CD4-positive, alpha-beta T cell (primary cell): ENCODE results near the gene SSPN. TPM values are rescaled to one million over a fixed set of nuclear protein-coding genes. Genes with fewer than 3 reads are reported as not detected.

Experiments
- ATAC-seq: fragments of 200-7000 bp; cut with Tn5 transposase; one replicate; pipeline ENCODE4 v1.10.0; 2022; ENCODE audit warnings: mild to moderate bottlenecking; ENCODE audit not compliant: poor library complexity
- CTCF ChIA-PET: fragments of 350-600 bp; sonication (Branson Sonifier 250); formaldehyde crosslinking; loops from one replicate; lab custom pipeline; 2021; ENCODE audit warnings: antibody characterized with exemption, inconsistent platforms; lab: Charles Lee
- POLR2A ChIA-PET: fragments of 350-600 bp; sonication (Branson Sonifier 250); formaldehyde crosslinking; loops from one replicate; lab custom pipeline; 2021; ENCODE audit warnings: antibody characterized with exemption, inconsistent platforms; lab: Charles Lee
- DNase-seq, 14 experiments: peaks; one replicate each; pipeline ENCODE4 v3.0.0-alpha.2; 2013 to 2020; ENCODE audit warnings: mixed read lengths in 2 of 14
- H3K27ac ChIP-seq, 2 donors: one replicate each; pipeline versions ENCODE4 v1.5.1 to v1.7.0; 2013; ENCODE audit warnings: low read length in 2 of 2, low read depth in 1 of 2, mild to moderate bottlenecking in 1 of 2
- H3K27me3 ChIP-seq, 2 experiments: 1 replicate in 1 of 2; 2 replicates in 1 of 2; pipeline versions ENCODE4 v1.6.1 to v1.7.0; 2013; ENCODE audit warnings: low read length in 2 of 2, control low read depth in 1 of 2, mild to moderate bottlenecking in 1 of 2, moderate library complexity in 1 of 2; ENCODE audit not compliant: insufficient read depth in 2 of 2, control insufficient read depth in 1 of 2
- H3K36me3 ChIP-seq: one replicate; pipeline ENCODE4 v1.6.1; 2013; ENCODE audit warnings: low read length, control low read depth; ENCODE audit not compliant: insufficient read depth
- H3K4me1 ChIP-seq: one replicate; pipeline ENCODE4 v1.6.1; 2013; ENCODE audit warnings: low read length, control low read depth; ENCODE audit not compliant: insufficient read depth
- H3K4me3 ChIP-seq: one replicate; pipeline ENCODE4 v1.5.1; 2013; ENCODE audit warnings: mild to moderate bottlenecking, low read length, moderate library complexity
- H3K9me3 ChIP-seq, 2 experiments: 1 replicate in 1 of 2; 2 replicates in 1 of 2; pipeline versions ENCODE4 v1.6.1 to v1.7.0; 2013; ENCODE audit warnings: low read length in 2 of 2, mild to moderate bottlenecking in 2 of 2, control low read depth in 1 of 2, moderate library complexity in 1 of 2; ENCODE audit not compliant: control insufficient read depth in 1 of 2, insufficient read depth in 1 of 2
- H3K27ac Mint-ChIP-seq: one replicate; pipeline ENCODE4 v1.8.0; 2020; ENCODE audit warnings: mixed read lengths
- H3K27me3 Mint-ChIP-seq: one replicate; pipeline ENCODE4 v1.8.0; 2021; ENCODE audit warnings: mixed read lengths
- H3K36me3 Mint-ChIP-seq: one replicate; pipeline ENCODE4 v1.8.0; 2021; ENCODE audit warnings: low read depth, mixed read lengths
- H3K4me1 Mint-ChIP-seq: one replicate; pipeline ENCODE4 v1.8.0; 2021; ENCODE audit warnings: low read depth, mixed read lengths
- H3K4me3 Mint-ChIP-seq: one replicate; pipeline ENCODE4 v1.8.0; 2020; ENCODE audit warnings: mild to moderate bottlenecking, mixed read lengths
- H3K9me3 Mint-ChIP-seq: one replicate; pipeline ENCODE4 v1.8.0; 2020; ENCODE audit warnings: mixed read lengths
- CTCF ChIP-seq: fragments of 200-600 bp; IDR thresholded peaks from one replicate; pipeline ENCODE4 v1.8.0; 2022; ENCODE audit warnings: antibody characterized with exemption, mild to moderate bottlenecking
- intact Hi-C, 2 experiments: fragments of 100-400 bp; cut with DNase I in 1 of 2; cut with micrococcal nuclease in 1 of 2; formaldehyde crosslinking; loops; one replicate each; pipeline versions ENCODE4 v1.15.1 to v1.9.0; 2023 to 2025; cut with DNase I, micrococcal nuclease
- total RNA-seq, 174 experiments: library from RNA in 2 of 174; stranded (reverse) in 2 of 174; gene quantifications; one replicate each; pipeline ENCODE4 v1.2.3 and lab custom pipeline; 2021 to 2026

Gene SSPN
- total RNA-seq, 2 experiments from 2014 or later: not detected

- Histone ChIP-seq H3K27ac (no peak overlapping the region), H3K4me3 (no peak overlapping the region), H3K9me3 (no peaks in the 10 kb centered on the region), H3K27me3 (no peaks in the 10 kb centered on the region), H3K36me3 (no peaks in the 10 kb centered on the region), H3K4me1 (peaks cover 4% of the 10 kb centered on the region)
- no peaks in the 10 kb centered on the region for H3K9me3 Mint-ChIP-seq
- ATAC-seq: peak; percentile 11
- no peaks in the 10 kb centered on the region for H3K4me1 Mint-ChIP-seq
- no peak overlapping the region for H3K27ac Mint-ChIP-seq
- POLR2A ChIA-PET: no interaction called here
- peak in 2 of 14 experiments; percentile 39 to 47 for DNase-seq
- intact Hi-C loops: no loop called here
- H3K36me3 Mint-ChIP-seq: no peaks in the 10 kb centered on the region
- CTCF ChIA-PET: no interaction called here
- no peak for TF ChIP-seq CTCF
- no peaks in the 10 kb centered on the region for H3K27me3 Mint-ChIP-seq
- no peak overlapping the region for H3K4me3 Mint-ChIP-seq
Measured at GRCh38 chr12:26271889-26272492, 76.6 kb downstream of the SSPN start.

GRCh38 chr12:26272851-26273250 is 77.5 kb downstream of the SSPN start:
- H3K9me3 ChIP-seq: no peaks in the 10 kb centered on the region
- no peak overlapping the region for H3K27ac ChIP-seq
- no peaks in the 10 kb centered on the region for H3K36me3 ChIP-seq
- Mint-ChIP-seq H3K36me3 (no peaks in the 10 kb centered on the region), H3K27me3 (no peaks in the 10 kb centered on the region), H3K9me3 (no peaks in the 10 kb centered on the region), H3K4me1 (no peaks in the 10 kb centered on the region), H3K4me3 (no peak overlapping the region), H3K27ac (no peak overlapping the region)
- peaks cover 4% of the 10 kb centered on the region for H3K4me1 ChIP-seq
- DNase-seq (no peak), ATAC-seq (no peak)
- intact Hi-C loops: no loop called here
- TF ChIP-seq CTCF: no peak
- CTCF ChIA-PET: no interaction called here
- H3K4me3 ChIP-seq: no peak overlapping the region
- no peaks in the 10 kb centered on the region for H3K27me3 ChIP-seq
- POLR2A ChIA-PET: no interaction called here

- DNase-seq: no peak
- ATAC-seq: no peak
- H3K4me1 Mint-ChIP-seq: no peaks in the 10 kb centered on the region
- no peaks in the 10 kb centered on the region for H3K27me3 Mint-ChIP-seq
- no peaks in the 10 kb centered on the region for H3K9me3 Mint-ChIP-seq
- no peak for TF ChIP-seq CTCF
- H3K4me1 ChIP-seq: peaks cover 4% of the 10 kb centered on the region
- H3K27ac ChIP-seq: no peak overlapping the region
- H3K27me3 ChIP-seq: no peaks in the 10 kb centered on the region
- no peak overlapping the region for H3K4me3 Mint-ChIP-seq
- no peaks in the 10 kb centered on the region for H3K36me3 ChIP-seq
- ChIA-PET CTCF (no interaction called here), POLR2A (no interaction called here)
- no peak overlapping the region for H3K4me3 ChIP-seq
- H3K9me3 ChIP-seq: no peaks in the 10 kb centered on the region
- H3K36me3 Mint-ChIP-seq: no peaks in the 10 kb centered on the region
- no peak overlapping the region for H3K27ac Mint-ChIP-seq
- intact Hi-C loops: no loop called here
Measured at GRCh38 chr12:26273811-26274210, 78.4 kb downstream of the SSPN start.
